ENCODE data around the gene NAV2.

- TF ChIP-seq CTCF (conservative IDR thresholded peaks at IDR 0.05) (no peak), EZH2 (IDR thresholded peaks at IDR 0.05; ENCODE audit: low read depth) (no peak)
Observed at GRCh38 chr11:20004866-20005265, 292.2 kb downstream of the NAV2 start.

Data from PC-9 (cell line).